Panc1 (cell line): ENCODE measurements around the gene ZNF236.

Experiments
- CTCF ChIP-seq: fragments of 450-650 bp; IDR thresholded peaks from 2 replicates; pipeline ENCODE4 v1.5.1; 2017; ENCODE audit warnings: mild to moderate bottlenecking
- POLR2AphosphoS5 ChIP-seq: IDR thresholded peaks from 2 replicates; pipeline ENCODE4 v1.6.1; 2012; ENCODE audit warnings: mild to moderate bottlenecking, low read depth, low read length, moderate library complexity
- REST ChIP-seq, 2 experiments: IDR thresholded peaks; 2 replicates each; pipeline ENCODE4 v1.6.1; 2011 to 2012; ENCODE audit warnings: low read depth in 2 of 2, control low read depth in 1 of 2, low read length in 1 of 2, mild to moderate bottlenecking in 1 of 2, moderate library complexity in 1 of 2; ENCODE audit not compliant: insufficient read depth in 1 of 2

GRCh38 chr18:76953156-76953555 is 130.8 kb downstream of the ZNF236 start:
- TF ChIP-seq CTCF (no peak), POLR2AphosphoS5 (no peak), REST (IDR thresholded peaks at IDR 0.05; ENCODE audit: insufficient read depth in 1 of 2, low read depth in 2 of 2, low read length in 1 of 2) (no peak)
